Neural progenitor cell (in vitro differentiated cells): ENCODE data around the gene OR2A7. TPM values are rescaled to one million over a fixed set of nuclear protein-coding genes. Genes with fewer than 3 reads are reported as not detected.
"Not testable (repeated sequence)": the region's sequence is repeated elsewhere in the genome, so short reads cannot be mapped to it uniquely, and the experiment has no call there.

Experiments used
- DNase-seq: peaks from one replicate; pipeline ENCODE4 v3.0.0-alpha.2; 2016; ENCODE audit warnings: low spot score
- H2AFZ ChIP-seq: fragments of 200-600 bp; sonication (generic); replicated peaks from 2 replicates; pipeline ENCODE4 v1.6.1; 2016; ENCODE audit warnings: antibody characterized with exemption
- H3F3A ChIP-seq: fragments of 200-600 bp; sonication (generic); 2 replicates; pipeline ENCODE4 v1.6.1; 2016; ENCODE audit warnings: antibody characterized with exemption, low read depth
- H3K27ac ChIP-seq: fragments of 200-600 bp; sonication (generic); 2 replicates; pipeline ENCODE4 v1.5.1; 2016; ENCODE audit warnings: mild to moderate bottlenecking
- H3K27me3 ChIP-seq: fragments of 200-600 bp; sonication (generic); 2 replicates; pipeline ENCODE4 v1.6.1; 2016; ENCODE audit warnings: mild to moderate bottlenecking, moderate library complexity
- H3K36me3 ChIP-seq: fragments of 200-600 bp; sonication (generic); 2 replicates; pipeline ENCODE4 v1.5.1; 2016
- H3K4me1 ChIP-seq: fragments of 200-600 bp; sonication (generic); 2 replicates; pipeline ENCODE4 v1.6.1; 2016; ENCODE audit warnings: mixed run types
- H3K4me2 ChIP-seq: fragments of 200-600 bp; sonication (generic); 2 replicates; pipeline ENCODE4 v1.6.1; 2016
- H3K4me3 ChIP-seq: fragments of 200-600 bp; sonication (generic); 2 replicates; pipeline ENCODE4 v1.5.1; 2016
- H3K79me2 ChIP-seq: fragments of 200-600 bp; sonication (generic); 2 replicates; pipeline ENCODE4 v1.6.1; 2016; ENCODE audit warnings: low read depth
- H3K9ac ChIP-seq: fragments of 200-600 bp; sonication (generic); 2 replicates; pipeline ENCODE4 v1.6.1; 2016
- H3K9me3 ChIP-seq: fragments of 200-600 bp; sonication (generic); 2 replicates; pipeline ENCODE4 v1.5.1; 2016; ENCODE audit warnings: low read depth
- H4K20me1 ChIP-seq: fragments of 200-600 bp; sonication (generic); 2 replicates; pipeline ENCODE4 v1.6.1; 2016; ENCODE audit warnings: low read depth
- H3K27ac Mint-ChIP-seq: 3 replicates; pipeline ENCODE4 v1.8.0; 2021; ENCODE audit warnings: mixed read lengths
- H3K27me3 Mint-ChIP-seq: 2 replicates; pipeline ENCODE4 v1.8.0; 2022; ENCODE audit warnings: low read depth, mild to moderate bottlenecking, inconsistent platforms, moderate library complexity, mixed read lengths; ENCODE audit not compliant: insufficient read depth
- H3K36me3 Mint-ChIP-seq: 3 replicates; pipeline ENCODE4 v1.8.0; 2021; ENCODE audit warnings: mixed read lengths
- H3K4me1 Mint-ChIP-seq: 3 replicates; pipeline ENCODE4 v1.8.0; 2021; ENCODE audit warnings: mixed read lengths
- H3K4me3 Mint-ChIP-seq: 3 replicates; pipeline ENCODE4 v1.8.0; 2021; ENCODE audit warnings: mild to moderate bottlenecking, moderate library complexity, mixed read lengths
- H3K9me3 Mint-ChIP-seq: 3 replicates; pipeline ENCODE4 v1.8.0; 2020; ENCODE audit warnings: mixed read lengths
- total RNA-seq: library from RNA; depleted of rRNA; stranded (reverse); fragments of >200 nt; gene quantifications from 2 replicates; pipeline ENCODE4 v1.2.3, GENCODE V29; 2015; ENCODE audit warnings: low replicate concordance

OR2A7 gene
- total RNA-seq: 0.15 and 0.74 TPM in 2 replicates

GRCh38 chr7:144264692-144265091 is at the start of gene OR2A7:
Gene OR2A7, minus strand, starts transcription at chr7:144264792. Its CDS starts 5,164 bp downstream, at chr7:144259628.
- H3K4me2 ChIP-seq, H3K9me3 Mint-ChIP-seq, H3K27me3 ChIP-seq, H3K27me3 Mint-ChIP-seq, DNase-seq, H3K4me1 Mint-ChIP-seq, H3K36me3 ChIP-seq, H2AFZ ChIP-seq, H3K79me2 ChIP-seq, H3K36me3 Mint-ChIP-seq, H3K27ac ChIP-seq, H3K9ac ChIP-seq, H3F3A ChIP-seq, H3K4me3 ChIP-seq, H3K27ac Mint-ChIP-seq, H4K20me1 ChIP-seq, H3K4me1 ChIP-seq, H3K9me3 ChIP-seq, H3K4me3 Mint-ChIP-seq: not testable (repeated sequence)

GRCh38 chr7:144311872-144312469 is 47.4 kb upstream of the OR2A7 start, which contains the start of gene OR2A1:
Gene OR2A1, plus strand, starts transcription at chr7:144312419. Its CDS starts 5,706 bp downstream, at chr7:144318125.
- not testable (repeated sequence) for H2AFZ ChIP-seq, H3K4me3 ChIP-seq, H3K36me3 Mint-ChIP-seq, H3K4me2 ChIP-seq, H3K79me2 ChIP-seq, H4K20me1 ChIP-seq, H3K4me1 ChIP-seq, H3K27me3 ChIP-seq, H3K27me3 Mint-ChIP-seq, H3K9me3 ChIP-seq, H3K4me3 Mint-ChIP-seq, H3K27ac ChIP-seq, H3K9me3 Mint-ChIP-seq, H3F3A ChIP-seq, H3K9ac ChIP-seq, H3K36me3 ChIP-seq, DNase-seq, H3K27ac Mint-ChIP-seq, H3K4me1 Mint-ChIP-seq

- not testable (repeated sequence) for H3K36me3 ChIP-seq, H2AFZ ChIP-seq, DNase-seq, H3K27me3 ChIP-seq, H3K9me3 Mint-ChIP-seq, H3K36me3 Mint-ChIP-seq, H3K4me2 ChIP-seq, H3K27ac Mint-ChIP-seq, H3K27me3 Mint-ChIP-seq, H3K4me3 ChIP-seq, H4K20me1 ChIP-seq, H3K9me3 ChIP-seq, H3K4me3 Mint-ChIP-seq, H3K9ac ChIP-seq, H3F3A ChIP-seq, H3K4me1 ChIP-seq, H3K4me1 Mint-ChIP-seq, H3K79me2 ChIP-seq, H3K27ac ChIP-seq
These were observed 46.6 kb upstream of the OR2A7 start for GRCh38 chr7:144311218-144311617.

- H3K27ac Mint-ChIP-seq, H3K9ac ChIP-seq, H3K4me3 Mint-ChIP-seq, H3K79me2 ChIP-seq, H3K9me3 ChIP-seq, H3K27me3 ChIP-seq, H3K27ac ChIP-seq, DNase-seq, H3K27me3 Mint-ChIP-seq, H3K4me3 ChIP-seq, H3F3A ChIP-seq, H3K4me1 ChIP-seq, H3K9me3 Mint-ChIP-seq, H3K36me3 Mint-ChIP-seq, H3K4me1 Mint-ChIP-seq, H3K4me2 ChIP-seq, H3K36me3 ChIP-seq, H2AFZ ChIP-seq, H4K20me1 ChIP-seq: not testable (repeated sequence)
These were observed 45.1 kb upstream of the OR2A7 start for GRCh38 chr7:144309702-144310101.

GRCh38 chr7:144305156-144305555 is 40.6 kb upstream of the OR2A7 start:
- not testable (repeated sequence) for H2AFZ ChIP-seq, H3K27ac ChIP-seq, H3F3A ChIP-seq, H3K9me3 ChIP-seq, H3K27ac Mint-ChIP-seq, H4K20me1 ChIP-seq, H3K4me3 Mint-ChIP-seq, H3K4me1 ChIP-seq, H3K4me1 Mint-ChIP-seq, H3K79me2 ChIP-seq, H3K4me2 ChIP-seq, H3K9me3 Mint-ChIP-seq, H3K27me3 Mint-ChIP-seq, H3K36me3 ChIP-seq, H3K9ac ChIP-seq, H3K36me3 Mint-ChIP-seq, H3K4me3 ChIP-seq, DNase-seq, H3K27me3 ChIP-seq

- not testable (repeated sequence) for H3K4me1 Mint-ChIP-seq
These were observed 39.0 kb upstream of the OR2A7 start for GRCh38 chr7:144303607-144304006.

GRCh38 chr7:144302578-144303303 is 38.1 kb upstream of the OR2A7 start:
- H3K27ac ChIP-seq, H3K79me2 ChIP-seq, H3K4me3 Mint-ChIP-seq, H3K4me3 ChIP-seq, H3K4me1 ChIP-seq, H3K27ac Mint-ChIP-seq, H3K36me3 Mint-ChIP-seq, H3K9me3 Mint-ChIP-seq, H3F3A ChIP-seq, H3K36me3 ChIP-seq, H4K20me1 ChIP-seq, DNase-seq, H2AFZ ChIP-seq, H3K9me3 ChIP-seq, H3K27me3 ChIP-seq, H3K9ac ChIP-seq, H3K27me3 Mint-ChIP-seq, H3K4me1 Mint-ChIP-seq, H3K4me2 ChIP-seq: not testable (repeated sequence)

More at GRCh38 chr7:144303607-144304006, 39.0 kb upstream of the OR2A7 start:
- not testable (repeated sequence) for H3K4me2 ChIP-seq, H3F3A ChIP-seq, H4K20me1 ChIP-seq, H3K36me3 ChIP-seq, H3K27ac Mint-ChIP-seq, H3K4me3 Mint-ChIP-seq, H3K79me2 ChIP-seq, H3K4me1 ChIP-seq, H2AFZ ChIP-seq, H3K9ac ChIP-seq, H3K4me3 ChIP-seq, H3K36me3 Mint-ChIP-seq, DNase-seq, H3K27ac ChIP-seq, H3K27me3 ChIP-seq, H3K9me3 ChIP-seq, H3K27me3 Mint-ChIP-seq, H3K9me3 Mint-ChIP-seq

GRCh38 chr7:144293794-144294499 is 29.4 kb upstream of the OR2A7 start:
- not testable (repeated sequence) for H3K9me3 Mint-ChIP-seq, H3K4me3 Mint-ChIP-seq, H3K27ac ChIP-seq, H3K9me3 ChIP-seq, H4K20me1 ChIP-seq, H3K79me2 ChIP-seq, H3K36me3 Mint-ChIP-seq, H3K36me3 ChIP-seq, DNase-seq, H3K27ac Mint-ChIP-seq, H2AFZ ChIP-seq, H3K4me2 ChIP-seq, H3F3A ChIP-seq, H3K4me1 ChIP-seq, H3K9ac ChIP-seq, H3K4me1 Mint-ChIP-seq, H3K27me3 Mint-ChIP-seq, H3K27me3 ChIP-seq, H3K4me3 ChIP-seq
